AG04450 (cell line): Measurements from ENCODE around the gene DGCR6L. TPM values are rescaled to one million over a fixed set of nuclear protein-coding genes. Genes with fewer than 3 reads are reported as not detected.
"Not testable (repeated sequence)": the region's sequence is repeated elsewhere in the genome, so short reads cannot be mapped to it uniquely, and the experiment has no call there.

Source experiments
- CTCF ChIA-PET: fragments of 300-600, 350-600 bp; formaldehyde crosslinking; extraction: SDS; loops from one replicate; lab custom pipeline; 2022; ENCODE audit warnings: antibody characterized with exemption, inconsistent platforms; lab: Charles Lee
- POLR2A ChIA-PET: fragments of 350-600 bp; formaldehyde crosslinking; extraction: SDS; loops from one replicate; lab custom pipeline; 2021; ENCODE audit warnings: antibody characterized with exemption, inconsistent platforms; lab: Yijun Ruan, JAX
- DNase-seq: peaks from one replicate; pipeline ENCODE4 v3.0.0-alpha.2; 2011; ENCODE audit warnings: low read depth, low spot score
- H3K27ac ChIP-seq: one replicate; pipeline ENCODE4 v1.5.1; 2012; ENCODE audit warnings: low read depth, low read length, control low read depth
- H3K27me3 ChIP-seq: one replicate; pipeline ENCODE4 v1.6.0; 2012; ENCODE audit warnings: low read length; ENCODE audit not compliant: control insufficient read depth, insufficient read depth
- H3K4me3 ChIP-seq: 2 replicates; pipeline ENCODE4 v1.5.1; 2011; ENCODE audit warnings: mild to moderate bottlenecking, low read depth, low read length, control low read depth
- H3K9me3 ChIP-seq: 2 replicates; pipeline ENCODE4 v1.5.1; 2012; ENCODE audit warnings: low read length; ENCODE audit not compliant: control insufficient read depth, insufficient read depth
- CTCF ChIP-seq: IDR thresholded peaks from 2 replicates; pipeline ENCODE4 v1.5.1; 2011; ENCODE audit warnings: low read depth, low read length, control low read depth, inconsistent platforms
- polyA minus RNA-seq: library from RNA; depleted of rRNA, polyadenylated mRNA; stranded (reverse); fragments of >200 nt; gene quantifications from 2 replicates; pipeline ENCODE4 v1.2.3, GENCODE V29; 2011; rRNA and poly(A)+ RNA removed
- polyA plus RNA-seq: library from polyadenylated mRNA; depleted of rRNA; stranded (reverse); fragments of >200 nt; gene quantifications from 2 replicates; pipeline ENCODE4 v1.2.3, GENCODE V29; 2011; rRNA removed

DGCR6L gene
- polyA plus RNA-seq: 45.4 and 60.9 TPM in 2 replicates
- polyA minus RNA-seq: 19.9 and 20.9 TPM in 2 replicates

- H3K27me3 ChIP-seq: no peaks in the 10 kb centered on the region
- no peaks in the 10 kb centered on the region; the same call in 1 of the 2 replicates for H3K9me3 ChIP-seq
- DNase-seq: peak; percentile 55
- ChIA-PET CTCF (interaction anchor here (0.6 kb wide), 2 partner anchors 63 to 194 kb away, joined by 3 read pairs; no protein-coding TSS in a partner anchor), POLR2A (interaction anchor here (0.6 to 1.1 kb wide), 2 partner anchors 74 to 294 kb away, joined by 3 to 10 read pairs; partner anchors contain the start of gene ZNF74)
- peak within 1 kb of the TSS; percentile 81 for H3K4me3 ChIP-seq
- no peak for TF ChIP-seq CTCF
- peak within 1 kb of the TSS; percentile 65 for H3K27ac ChIP-seq
These were observed at the start of gene DGCR6L for GRCh38 chr22:20319745-20320658. Gene DGCR6L (minus strand): TSS chr22:20320060. CDS start chr22:20319988, 72 bp downstream.

DNA sequence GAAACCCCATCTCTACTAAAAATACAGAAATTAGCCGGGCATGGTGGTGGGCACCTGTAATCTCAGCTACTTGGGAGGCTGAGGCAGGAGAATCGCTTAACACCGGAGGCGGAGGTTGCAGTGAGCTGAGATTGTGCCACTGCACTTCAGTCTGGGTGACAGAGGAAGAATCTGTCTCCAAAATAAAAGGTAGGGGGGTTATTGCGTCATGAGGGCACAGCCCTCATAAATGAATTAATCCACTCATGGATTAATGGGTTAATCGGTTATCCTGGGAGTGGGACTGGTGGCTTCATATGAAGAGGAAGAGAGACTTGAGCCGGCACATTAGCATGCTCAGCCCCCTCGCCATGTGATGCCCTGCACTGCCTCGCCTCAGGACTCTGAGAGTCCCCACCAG is 49.0 kb upstream of the DGCR6L start:
- H3K4me3 ChIP-seq, DNase-seq, H3K27me3 ChIP-seq, H3K27ac ChIP-seq, POLR2A ChIA-PET, CTCF ChIA-PET, H3K9me3 ChIP-seq: not testable (repeated sequence)

DNA sequence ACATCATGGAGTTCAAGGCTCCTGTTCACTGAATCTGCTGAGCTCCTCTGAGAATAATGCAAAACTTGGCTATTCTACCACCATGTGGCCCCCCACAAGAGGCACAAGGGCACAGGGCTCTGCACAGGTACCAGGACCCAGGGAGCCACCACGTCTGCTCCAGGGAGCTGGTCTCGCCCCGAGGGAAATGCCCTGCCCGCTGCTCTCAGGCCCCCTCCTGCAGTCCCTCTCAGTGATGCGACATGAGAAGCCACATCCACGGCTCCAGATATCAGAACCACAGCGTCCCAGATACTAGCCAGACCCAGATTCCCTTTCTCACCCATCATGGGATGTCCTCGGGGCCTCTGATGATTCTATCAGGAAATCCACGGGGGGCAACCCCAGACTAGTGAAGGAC is 47.0 kb upstream of the DGCR6L start:
- CTCF ChIA-PET, H3K27me3 ChIP-seq, DNase-seq, H3K4me3 ChIP-seq, H3K9me3 ChIP-seq, POLR2A ChIA-PET, H3K27ac ChIP-seq: not testable (repeated sequence)

- H3K27me3 ChIP-seq, H3K4me3 ChIP-seq, H3K9me3 ChIP-seq, POLR2A ChIA-PET, CTCF ChIA-PET: not testable (repeated sequence)
- DNase-seq: peak; percentile 3
- peak overlapping the region; percentile 94 for H3K27ac ChIP-seq
These were observed 44.7 kb upstream of the DGCR6L start for GRCh38 chr22:20364335-20365260.

- H3K9me3 ChIP-seq: peaks cover 16% of the 10 kb centered on the region; the same call in 1 of the 2 replicates
- POLR2A ChIA-PET, H3K4me3 ChIP-seq, DNase-seq, H3K27me3 ChIP-seq, H3K27ac ChIP-seq, CTCF ChIA-PET: not testable (repeated sequence)
These were observed 42.5 kb upstream of the DGCR6L start for GRCh38 chr22:20362403-20362802.

DNA sequence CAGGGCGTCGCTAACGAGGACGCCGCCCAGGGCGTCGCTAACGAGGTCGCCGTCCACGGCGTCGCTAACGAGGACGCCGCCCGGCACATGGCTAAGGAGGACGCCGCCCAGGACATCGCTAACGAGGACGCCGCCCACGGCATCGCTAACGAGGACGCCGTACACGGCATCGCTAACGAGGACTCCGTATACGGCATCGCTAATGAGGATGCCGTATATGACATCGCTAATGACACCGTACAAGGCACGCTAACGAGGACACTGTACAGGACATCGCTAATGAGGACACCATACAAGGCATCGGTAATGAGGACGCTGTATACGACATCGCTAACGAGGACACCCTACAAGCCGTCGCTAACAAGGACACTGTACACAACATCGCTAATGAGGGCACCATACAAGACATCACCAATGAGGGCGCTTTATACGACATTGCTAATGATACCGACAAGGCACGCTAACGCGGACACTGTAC is 41.9 kb upstream of the DGCR6L start:
- H3K9me3 ChIP-seq: peaks cover 18% of the 10 kb centered on the region; the same call in 1 of the 2 replicates
- H3K27ac ChIP-seq, H3K27me3 ChIP-seq, DNase-seq, POLR2A ChIA-PET, H3K4me3 ChIP-seq, CTCF ChIA-PET: not testable (repeated sequence)

DNA sequence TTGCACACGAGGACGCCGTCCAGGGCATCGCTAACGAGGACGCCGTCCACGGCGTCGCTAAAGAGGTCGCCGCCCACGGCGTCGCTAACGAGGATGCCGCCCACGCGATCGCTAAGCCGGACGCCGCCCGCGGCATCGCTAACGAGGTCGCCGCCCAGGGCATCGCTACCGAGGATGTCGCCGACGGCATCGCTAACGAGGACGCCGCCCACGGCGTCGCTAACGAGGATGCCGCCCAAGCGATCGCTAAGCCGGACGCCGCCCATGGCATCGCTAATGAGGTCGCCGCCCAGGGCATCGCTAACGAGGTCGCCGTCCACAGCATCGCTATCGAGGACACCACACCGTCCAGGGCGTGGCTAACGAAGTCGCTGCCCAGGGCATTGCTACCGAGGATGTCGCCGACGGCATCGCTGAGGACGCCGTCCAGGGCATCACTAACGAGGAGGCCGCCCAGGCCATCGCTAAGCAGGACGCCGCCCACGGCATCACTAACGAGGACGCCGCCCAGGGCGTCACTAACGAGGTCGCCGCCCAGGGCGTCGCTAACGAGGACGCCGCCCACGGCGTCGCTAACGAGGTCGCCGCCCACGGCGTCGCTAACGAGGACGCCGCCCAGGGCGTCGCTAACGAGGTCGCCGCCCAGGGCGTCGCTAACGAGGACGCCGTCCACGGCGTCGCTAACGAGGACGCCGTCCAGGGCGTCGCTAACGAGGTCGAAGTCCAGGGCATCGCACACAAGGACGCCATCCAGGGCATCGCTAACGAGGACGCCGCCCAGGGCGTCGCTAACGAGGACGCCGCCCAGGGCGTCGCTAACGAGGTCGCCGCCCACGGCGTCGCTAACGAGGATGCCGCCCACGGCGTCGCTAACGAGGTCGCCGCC is 41.2 kb upstream of the DGCR6L start:
- DNase-seq, H3K27me3 ChIP-seq, H3K4me3 ChIP-seq, POLR2A ChIA-PET, H3K27ac ChIP-seq, CTCF ChIA-PET: not testable (repeated sequence)
- H3K9me3 ChIP-seq: peaks cover 24% of the 10 kb centered on the region; the same call in 1 of the 2 replicates

DNA sequence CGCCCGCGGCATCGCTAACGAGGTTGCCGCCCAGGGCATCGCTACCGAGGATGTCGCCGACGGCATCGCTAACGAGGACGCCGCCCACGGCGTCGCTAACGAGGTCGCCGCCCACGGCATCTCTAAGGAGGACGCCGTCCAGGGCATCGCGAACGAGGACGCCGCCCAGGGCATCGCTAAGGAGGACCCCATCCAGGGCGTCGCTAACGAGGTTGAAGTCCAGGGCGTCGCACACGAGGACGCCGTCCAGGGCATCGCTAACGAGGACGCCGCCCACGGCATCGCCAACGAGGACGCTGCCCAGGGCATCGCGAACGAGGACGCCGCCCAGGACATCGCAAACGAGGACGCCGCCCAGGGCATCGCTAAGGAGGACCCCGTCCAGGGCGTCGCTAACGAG is 40.4 kb upstream of the DGCR6L start:
- POLR2A ChIA-PET, CTCF ChIA-PET, H3K4me3 ChIP-seq, H3K27ac ChIP-seq, DNase-seq, H3K27me3 ChIP-seq: not testable (repeated sequence)
- H3K9me3 ChIP-seq: peaks cover 28% of the 10 kb centered on the region; the same call in 1 of the 2 replicates

DNA sequence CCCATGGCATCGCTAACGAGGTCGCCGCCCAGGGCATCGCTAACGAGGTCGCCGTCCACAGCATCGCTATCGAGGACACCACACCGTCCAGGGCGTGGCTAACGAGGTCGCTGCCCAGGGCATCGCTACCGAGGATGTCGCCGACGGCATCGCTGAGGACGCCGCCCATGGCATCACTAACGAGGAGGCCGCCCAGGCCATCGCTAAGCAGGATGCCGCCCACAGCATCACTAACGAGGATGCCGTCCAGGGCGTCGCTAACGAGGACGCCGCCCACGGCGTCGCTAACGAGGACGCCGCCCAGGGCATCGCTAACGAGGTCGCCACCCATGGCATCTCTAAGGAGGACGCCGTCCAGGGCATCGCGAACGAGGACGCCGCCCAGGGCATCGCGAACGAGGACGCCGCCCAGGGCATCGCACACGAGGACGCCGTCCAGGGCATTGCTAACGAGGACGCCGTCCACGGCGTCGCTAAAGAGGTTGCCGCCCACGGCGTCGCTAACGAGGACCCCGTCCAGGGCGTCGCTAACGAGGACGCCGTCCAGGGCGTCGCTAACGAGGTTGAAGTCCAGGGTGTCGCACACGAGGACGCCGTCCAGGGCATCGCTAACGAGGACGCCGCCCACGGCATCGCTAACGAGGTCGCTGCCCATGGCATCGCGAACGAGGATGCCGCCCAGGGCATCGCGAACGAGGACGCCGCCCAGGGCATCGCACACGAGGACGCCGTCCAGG is 38.8 kb upstream of the DGCR6L start:
- POLR2A ChIA-PET, DNase-seq, H3K27ac ChIP-seq, CTCF ChIA-PET, H3K27me3 ChIP-seq, H3K4me3 ChIP-seq: not testable (repeated sequence)
- peaks cover 35% of the 10 kb centered on the region; the same call in 1 of the 2 replicates for H3K9me3 ChIP-seq
